HepG2 (cell line): ENCODE measurements around the gene AKT2. TPM values are rescaled to one million over a fixed set of nuclear protein-coding genes. Genes with fewer than 3 reads are reported as not detected.

Experiments used
- ATAC-seq: fragments of 200-7000 bp; cut with Tn5 transposase; 3 replicates; pipeline ENCODE4 v1.9.1; 2020; ENCODE audit warnings: mild to moderate bottlenecking, moderate library complexity
- BruUV-seq: library from RNA; stranded (reverse); fragments of 400-500 nt; replicated peaks from 2 replicates; lab custom pipeline; 2021; lab: Mats Ljungman, UMichigan
- CTCF ChIA-PET: fragments of 300-600 bp; formaldehyde crosslinking; extraction: SDS; loops from one replicate; lab custom pipeline; 2021; ENCODE audit warnings: low total read pairs, inconsistent platforms, low intra/inter-chr PET ratio; lab: Yijun Ruan, JAX
- POLR2A ChIA-PET: fragments of 350-600 bp; sonication (Branson Sonifier 250); formaldehyde crosslinking; loops from one replicate; lab custom pipeline; 2020; ENCODE audit warnings: antibody characterized with exemption, inconsistent platforms; lab: Yijun Ruan, JAX
- DNase-seq: peaks from one replicate; pipeline ENCODE4 v3.0.0-alpha.2; 2015; ENCODE audit warnings: low spot score
- FAIRE-seq: peaks from 3 replicates; lab custom pipeline; 2011; peaks lifted over from hg19 to GRCh38; lab: Jason Lieb, UNC
- H2AFZ ChIP-seq: one replicate; pipeline ENCODE4 v1.6.1; 2011; ENCODE audit warnings: low read length, inconsistent platforms
- H3K27ac ChIP-seq: fragments of 300-600 bp; 3 replicates; pipeline ENCODE4 v1.8.0; 2011; ENCODE audit warnings: mixed run types, mild to moderate bottlenecking, mixed read lengths, low read length, inconsistent platforms; ENCODE audit not compliant: insufficient read depth; ENCODE audit errors: extremely low read length
- H3K27me3 ChIP-seq, 2 experiments: fragments of 200-600 bp in 1 of 2; 2 replicates in 1 of 2; 3 replicates in 1 of 2; pipeline versions ENCODE4 v1.6.0 to v1.8.0; 2011; ENCODE audit warnings: low read length in 2 of 2, mild to moderate bottlenecking in 2 of 2, moderate library complexity in 2 of 2, inconsistent platforms in 1 of 2; ENCODE audit not compliant: insufficient read depth in 2 of 2, control insufficient read depth in 1 of 2
- H3K36me3 ChIP-seq, 2 experiments: fragments of 200-600 bp in 1 of 2; replicated peaks in 1 of 2; 2 replicates in 1 of 2; 3 replicates in 1 of 2; pipeline versions ENCODE4 v1.5.1 to v1.8.0; 2011; ENCODE audit warnings: low read length in 2 of 2, inconsistent platforms in 1 of 2; ENCODE audit not compliant: insufficient read depth in 2 of 2, control insufficient read depth in 1 of 2
- H3K4me1 ChIP-seq: 2 replicates; pipeline ENCODE4 v1.5.1; 2012; ENCODE audit warnings: low read length, inconsistent platforms; ENCODE audit not compliant: insufficient read depth
- H3K4me2 ChIP-seq: 2 replicates; pipeline ENCODE4 v1.6.0; 2011; ENCODE audit warnings: low read depth, low read length, inconsistent platforms
- H3K4me3 ChIP-seq, 3 experiments: fragments of 200-600 bp in 1 of 3; sonication (generic), shearing (Covaris generic) in 1 of 3; replicated peaks in 1 of 3; 2 replicates each; pipeline ENCODE4 v1.5.1; 2011 to 2016; ENCODE audit warnings: low read length in 3 of 3, inconsistent platforms in 2 of 3, low read depth in 2 of 3, mild to moderate bottlenecking in 2 of 3, control low read depth in 1 of 3, mixed read lengths in 1 of 3; ENCODE audit not compliant: insufficient read depth in 1 of 3
- H3K79me2 ChIP-seq: one replicate; pipeline ENCODE4 v1.6.1; 2011; ENCODE audit warnings: low read length, inconsistent platforms; ENCODE audit not compliant: insufficient read depth
- H3K9ac ChIP-seq: 2 replicates; pipeline ENCODE4 v1.6.0; 2011; ENCODE audit warnings: mild to moderate bottlenecking, low read depth, low read length, inconsistent platforms; ENCODE audit not compliant: insufficient read depth
- H3K9me3 ChIP-seq: 2 replicates; pipeline ENCODE4 v1.5.1; 2012; ENCODE audit warnings: mild to moderate bottlenecking, low read length
- H4K20me1 ChIP-seq: 2 replicates; pipeline ENCODE4 v1.6.0; 2011; ENCODE audit warnings: inconsistent platforms, mild to moderate bottlenecking, low read length, moderate library complexity; ENCODE audit not compliant: insufficient read depth
- GTF3A ChIP-seq: sonication (generic); formaldehyde crosslinking; conservative IDR thresholded peaks from 2 replicates; pipeline ENCODE4 v1.4.0; 2020; ENCODE audit warnings: mild to moderate bottlenecking, missing genetic modification reagents
- PCBP2 ChIP-seq: fragments of 200-400 bp; formaldehyde crosslinking; optimal IDR thresholded peaks from 2 replicates; pipeline ENCODE3; 2018; ENCODE audit warnings: low read length, low read depth; ENCODE audit not compliant: poor library complexity, severe bottlenecking
- SMAD3 ChIP-seq: sonication (generic); formaldehyde crosslinking; IDR thresholded peaks from 2 replicates; pipeline ENCODE4 v1.4.0; 2020; ENCODE audit warnings: missing genetic modification reagents
- ZEB1 ChIP-seq: IDR thresholded peaks from 2 replicates; pipeline ENCODE4 v1.6.1; 2012; ENCODE audit warnings: mild to moderate bottlenecking, low read depth, inconsistent platforms; ENCODE audit not compliant: insufficient replicate concordance
- ZFP36L2 ChIP-seq: sonication (generic); formaldehyde crosslinking; IDR thresholded peaks from 2 replicates; pipeline ENCODE4 v1.4.0; 2020; ENCODE audit warnings: missing genetic modification reagents
- ZFP82 ChIP-seq: sonication (generic); formaldehyde crosslinking; IDR thresholded peaks from 2 replicates; pipeline ENCODE4 v1.5.1; 2020; ENCODE audit warnings: mild to moderate bottlenecking, missing genetic modification reagents, borderline replicate concordance
- ZNF138 ChIP-seq: sonication (generic); formaldehyde crosslinking; IDR thresholded peaks from 2 replicates; pipeline ENCODE4 v1.5.0; 2020; ENCODE audit warnings: mild to moderate bottlenecking, low read depth, missing genetic modification reagents
- ZNF317 ChIP-seq: sonication (generic); formaldehyde crosslinking; IDR thresholded peaks from 2 replicates; pipeline ENCODE4 v1.5.0; 2020; ENCODE audit warnings: mild to moderate bottlenecking, missing genetic modification reagents
- ZNF329 ChIP-seq: sonication (generic); formaldehyde crosslinking; IDR thresholded peaks from 2 replicates; pipeline ENCODE4 v1.9.0; 2021; ENCODE audit warnings: low read depth, mild to moderate bottlenecking, missing genetic modification reagents
- ZNF678 ChIP-seq: sonication (generic); formaldehyde crosslinking; IDR thresholded peaks from 2 replicates; pipeline ENCODE4 v1.4.0; 2020; ENCODE audit warnings: mild to moderate bottlenecking, missing genetic modification reagents
- ZNF724P ChIP-seq: sonication (generic); formaldehyde crosslinking; IDR thresholded peaks from 2 replicates; pipeline ENCODE4 v1.8.0; 2022; ENCODE audit warnings: missing genetic modification reagents, borderline replicate concordance
- ZNF749 ChIP-seq: sonication (generic); formaldehyde crosslinking; IDR thresholded peaks from 2 replicates; pipeline ENCODE4 v1.8.0; 2022; ENCODE audit warnings: mild to moderate bottlenecking, missing genetic modification reagents, moderate library complexity, borderline replicate concordance
- ZNF83 ChIP-seq: sonication (generic); formaldehyde crosslinking; IDR thresholded peaks from 2 replicates; pipeline ENCODE4 v1.4.0; 2020; ENCODE audit warnings: missing genetic modification reagents, mild to moderate bottlenecking, borderline replicate concordance
- ZSCAN12 ChIP-seq: sonication (generic); formaldehyde crosslinking; IDR thresholded peaks from 2 replicates; pipeline ENCODE4 v1.9.0; 2021; ENCODE audit warnings: mild to moderate bottlenecking, missing genetic modification reagents
- ZSCAN25 ChIP-seq: sonication (generic); formaldehyde crosslinking; IDR thresholded peaks from 2 replicates; pipeline ENCODE4 v1.8.0; 2022; ENCODE audit warnings: mild to moderate bottlenecking, missing genetic modification reagents
- WGBS: methylation state at CpG from one replicate; pipeline ENCODE4 v1.1.6; 2017; ENCODE audit warnings: low lambda C conversion rate; 5-methylcytosine and 5-hydroxymethylcytosine counted together
- in situ Hi-C: cut with HindIII; loops from 2 replicates; pipeline ENCODE4 v1.10.0; 2017; ENCODE audit warnings: low pct_unique_long_range_greater_than_20kb; ENCODE audit not compliant: extremely low pct_ligation_motif_present
- intact Hi-C: fragments of 100-400 bp; cut with micrococcal nuclease; formaldehyde crosslinking; loops from one replicate; pipeline ENCODE4 v1.10.0; 2022; ENCODE audit not compliant: unreplicated experiment
- polyA plus RNA-seq, 8 experiments: library from polyadenylated mRNA; depleted of rRNA in 3 of 8; stranded (reverse) in 7 of 8; unstranded in 1 of 8; fragments of >200 nt; fragmentation: Illumina TruSeq in 4 of 8; extraction: Trizol in 4 of 8; gene quantifications; 2 replicates each; pipeline versions ENCODE4 v1.2.1 to v1.2.3, GENCODE V29; 2011 to 2016; ENCODE audit warnings: low read depth in 4 of 8, missing spikeins in 1 of 8, mixed read lengths in 1 of 8; ENCODE audit not compliant: insufficient read depth in 1 of 8
- total RNA-seq, 5 experiments: library from RNA; depleted of rRNA; stranded (reverse); fragments of >200 nt; fragmentation: Illumina TruSeq; extraction: Trizol; gene quantifications; 2 replicates each; pipeline ENCODE4 v1.2.3, GENCODE V29; 2016; ENCODE audit warnings: low read depth in 1 of 5
- TF ChIP-seq, protein P1 (sequence below): IDR thresholded peaks from 2 replicates; pipeline ENCODE4 v1.6.1; 2016; ENCODE audit warnings: control low read depth
- TF ChIP-seq, protein P2 (sequence below): IDR thresholded peaks from 2 replicates; pipeline ENCODE4 v1.6.1; 2016; ENCODE audit warnings: missing compliant biosample characterization, missing genetic modification reagents, borderline replicate concordance
- TF ChIP-seq, protein P3 (sequence below): sonication (generic); formaldehyde crosslinking; IDR thresholded peaks from 2 replicates; pipeline ENCODE4 v1.4.0; 2020; ENCODE audit warnings: mild to moderate bottlenecking, missing genetic modification reagents
- TF ChIP-seq, protein P4 (sequence below): sonication (generic); formaldehyde crosslinking; IDR thresholded peaks from 2 replicates; pipeline ENCODE4 v1.8.1; 2022; ENCODE audit warnings: low read depth, mild to moderate bottlenecking, missing genetic modification reagents

Gene AKT2
- total and polyA plus RNA-seq, 2 of the 13 experiments (the other 11 are each of a cell fraction or from before 2014, with no cell fraction given), result 82.1 to 173 TPM

DNA sequence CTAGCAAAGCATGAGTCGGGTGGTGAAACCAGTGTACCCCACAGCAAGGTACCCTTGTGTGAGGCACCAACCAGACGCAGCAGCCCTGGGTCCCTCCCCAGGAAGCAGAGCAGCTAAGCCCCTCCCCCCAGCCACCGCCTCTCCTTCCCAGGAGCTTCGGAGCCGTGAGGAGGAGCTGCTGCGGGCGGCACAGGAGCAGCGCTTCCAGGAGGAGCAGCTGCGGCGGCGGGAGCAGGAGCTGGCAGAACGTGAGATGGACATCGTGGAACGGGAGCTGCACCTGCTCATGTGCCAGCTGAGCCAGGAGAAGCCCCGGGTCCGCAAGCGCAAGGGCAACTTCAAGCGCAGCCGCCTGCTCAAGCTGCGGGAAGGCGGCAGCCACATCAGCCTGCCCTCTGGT lies 79.4 kb downstream of the AKT2 start:
- ChIA-PET CTCF (no interaction called here), POLR2A (no interaction called here)
- Histone ChIP-seq H3K4me2 (no peak overlapping the region), H3K4me3 (no peak overlapping the region), H4K20me1 (no peaks in the 10 kb centered on the region), H3K36me3 (no peaks in the 10 kb centered on the region; a peak in 1 of 5 replicates), H3K4me1 (no peaks in the 10 kb centered on the region), H3K9me3 (no peaks in the 10 kb centered on the region), H3K9ac (no peak overlapping the region), H3K79me2 (no peaks in the 10 kb centered on the region), H3K27ac (no peak overlapping the region), H2AFZ (no peak overlapping the region), H3K27me3 (no peaks in the 10 kb centered on the region)
- no peak for TF ChIP-seq ZFP36L2
- TF ChIP-seq ZEB1, result no peak
- TF ChIP-seq, protein P1, sequence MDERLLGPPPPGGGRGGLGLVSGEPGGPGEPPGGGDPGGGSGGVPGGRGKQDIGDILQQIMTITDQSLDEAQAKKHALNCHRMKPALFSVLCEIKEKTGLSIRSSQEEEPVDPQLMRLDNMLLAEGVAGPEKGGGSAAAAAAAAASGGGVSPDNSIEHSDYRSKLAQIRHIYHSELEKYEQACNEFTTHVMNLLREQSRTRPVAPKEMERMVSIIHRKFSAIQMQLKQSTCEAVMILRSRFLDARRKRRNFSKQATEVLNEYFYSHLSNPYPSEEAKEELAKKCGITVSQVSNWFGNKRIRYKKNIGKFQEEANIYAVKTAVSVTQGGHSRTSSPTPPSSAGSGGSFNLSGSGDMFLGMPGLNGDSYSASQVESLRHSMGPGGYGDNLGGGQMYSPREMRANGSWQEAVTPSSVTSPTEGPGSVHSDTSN (CRISPR knock-in tag), result no peak
- no peak for TF ChIP-seq ZNF749
- no peak for TF ChIP-seq PCBP2
- no peak for TF ChIP-seq ZNF138 (CRISPR knock-in tag)
- no peak for TF ChIP-seq ZNF724P
- no peak for TF ChIP-seq ZNF83
- TF ChIP-seq ZNF317 (CRISPR knock-in tag), result no peak
- TF ChIP-seq ZFP82 (CRISPR knock-in tag), result no peak
- no peak for TF ChIP-seq ZSCAN25
- no peak for TF ChIP-seq GTF3A
- no peak for TF ChIP-seq ZNF329 (CRISPR knock-in tag)
- no peak for TF ChIP-seq ZNF678 (CRISPR knock-in tag)
- TF ChIP-seq, protein P2, sequence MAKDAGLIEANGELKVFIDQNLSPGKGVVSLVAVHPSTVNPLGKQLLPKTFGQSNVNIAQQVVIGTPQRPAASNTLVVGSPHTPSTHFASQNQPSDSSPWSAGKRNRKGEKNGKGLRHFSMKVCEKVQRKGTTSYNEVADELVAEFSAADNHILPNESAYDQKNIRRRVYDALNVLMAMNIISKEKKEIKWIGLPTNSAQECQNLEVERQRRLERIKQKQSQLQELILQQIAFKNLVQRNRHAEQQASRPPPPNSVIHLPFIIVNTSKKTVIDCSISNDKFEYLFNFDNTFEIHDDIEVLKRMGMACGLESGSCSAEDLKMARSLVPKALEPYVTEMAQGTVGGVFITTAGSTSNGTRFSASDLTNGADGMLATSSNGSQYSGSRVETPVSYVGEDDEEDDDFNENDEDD, result no peak
- no peak for TF ChIP-seq SMAD3
- TF ChIP-seq, protein P3, sequence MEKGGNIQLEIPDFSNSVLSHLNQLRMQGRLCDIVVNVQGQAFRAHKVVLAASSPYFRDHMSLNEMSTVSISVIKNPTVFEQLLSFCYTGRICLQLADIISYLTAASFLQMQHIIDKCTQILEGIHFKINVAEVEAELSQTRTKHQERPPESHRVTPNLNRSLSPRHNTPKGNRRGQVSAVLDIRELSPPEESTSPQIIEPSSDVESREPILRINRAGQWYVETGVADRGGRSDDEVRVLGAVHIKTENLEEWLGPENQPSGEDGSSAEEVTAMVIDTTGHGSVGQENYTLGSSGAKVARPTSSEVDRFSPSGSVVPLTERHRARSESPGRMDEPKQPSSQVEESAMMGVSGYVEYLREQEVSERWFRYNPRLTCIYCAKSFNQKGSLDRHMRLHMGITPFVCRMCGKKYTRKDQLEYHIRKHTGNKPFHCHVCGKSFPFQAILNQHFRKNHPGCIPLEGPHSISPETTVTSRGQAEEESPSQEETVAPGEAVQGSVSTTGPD (CRISPR knock-in tag), result no peak
- no peak for TF ChIP-seq ZSCAN12
- TF ChIP-seq, protein P4, sequence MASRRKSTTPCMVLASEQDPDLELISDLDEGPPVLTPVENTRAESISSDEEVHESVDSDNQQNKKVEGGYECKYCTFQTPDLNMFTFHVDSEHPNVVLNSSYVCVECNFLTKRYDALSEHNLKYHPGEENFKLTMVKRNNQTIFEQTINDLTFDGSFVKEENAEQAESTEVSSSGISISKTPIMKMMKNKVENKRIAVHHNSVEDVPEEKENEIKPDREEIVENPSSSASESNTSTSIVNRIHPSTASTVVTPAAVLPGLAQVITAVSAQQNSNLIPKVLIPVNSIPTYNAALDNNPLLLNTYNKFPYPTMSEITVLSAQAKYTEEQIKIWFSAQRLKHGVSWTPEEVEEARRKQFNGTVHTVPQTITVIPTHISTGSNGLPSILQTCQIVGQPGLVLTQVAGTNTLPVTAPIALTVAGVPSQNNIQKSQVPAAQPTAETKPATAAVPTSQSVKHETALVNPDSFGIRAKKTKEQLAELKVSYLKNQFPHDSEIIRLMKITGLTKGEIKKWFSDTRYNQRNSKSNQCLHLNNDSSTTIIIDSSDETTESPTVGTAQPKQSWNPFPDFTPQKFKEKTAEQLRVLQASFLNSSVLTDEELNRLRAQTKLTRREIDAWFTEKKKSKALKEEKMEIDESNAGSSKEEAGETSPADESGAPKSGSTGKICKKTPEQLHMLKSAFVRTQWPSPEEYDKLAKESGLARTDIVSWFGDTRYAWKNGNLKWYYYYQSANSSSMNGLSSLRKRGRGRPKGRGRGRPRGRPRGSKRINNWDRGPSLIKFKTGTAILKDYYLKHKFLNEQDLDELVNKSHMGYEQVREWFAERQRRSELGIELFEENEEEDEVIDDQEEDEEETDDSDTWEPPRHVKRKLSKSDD (CRISPR knock-in tag), result no peak
- in situ Hi-C loops, result no loop called here
- FAIRE-seq (no peak), ATAC-seq (no peak), DNase-seq (no peak)
- BruUV-seq, result no TSS peak
- intact Hi-C loops, result no loop called here
- 97% methylated on average over 14 of the region's 21 CpGs for WGBS
